ENCODE results near the gene TBC1D22A. TPM values are rescaled to one million over a fixed set of nuclear protein-coding genes. Genes with fewer than 3 reads are reported as not detected.

TBC1D22A gene
- total RNA-seq, 1 donor from 2014 or later, result 10.6 TPM

- H3K4me1 ChIP-seq, result no peaks in the 10 kb centered on the region
- no peaks in the 10 kb centered on the region for H3F3A ChIP-seq (ENCODE audit: low read depth)
- H3K4me2 ChIP-seq, result no peak overlapping the region
- H3K4me3 ChIP-seq, result no peak overlapping the region
- Mint-ChIP-seq H3K4me3 (no peak overlapping the region), H3K4me1 (no peaks in the 10 kb centered on the region), H3K27ac (peak overlapping the region; percentile 63), H3K27me3 (ENCODE audit: insufficient read depth, low read depth) (peaks cover 6% of the 10 kb centered on the region), H3K36me3 (peaks cover 4% of the 10 kb centered on the region), H3K9me3 (no peaks in the 10 kb centered on the region)
- no peaks in the 10 kb centered on the region for H3K27me3 ChIP-seq
- H4K20me1 ChIP-seq (ENCODE audit: low read depth), result no peaks in the 10 kb centered on the region
- H2AFZ ChIP-seq (replicated peaks), result no peak overlapping the region
- no peak for DNase-seq (ENCODE audit: low spot score)
- H3K27ac ChIP-seq, result no peak overlapping the region
- H3K9ac ChIP-seq, result no peak overlapping the region
- TF ChIP-seq EZH2phosphoT487 (IDR thresholded peaks at IDR 0.05), result no peak
- TF ChIP-seq CTCF (IDR thresholded peaks at IDR 0.05), result no peak
- no peak for TF ChIP-seq EZH2 (IDR thresholded peaks at IDR 0.05)
- H3K79me2 ChIP-seq (ENCODE audit: low read depth), result no peaks in the 10 kb centered on the region
- H3K36me3 ChIP-seq, result no peaks in the 10 kb centered on the region
- no peaks in the 10 kb centered on the region for H3K9me3 ChIP-seq (ENCODE audit: low read depth)
Measured at GRCh38 chr22:47172771-47173534, 410.5 kb downstream of the TBC1D22A start.

GRCh38 chr22:47173535-47174021 lies 411.1 kb downstream of the TBC1D22A start:
- peak overlapping the region; percentile 63 for H3K27ac Mint-ChIP-seq
- no peak overlapping the region for H3K4me3 Mint-ChIP-seq
- Histone ChIP-seq H3F3A (ENCODE audit: low read depth) (no peaks in the 10 kb centered on the region), H3K9ac (no peak overlapping the region), H3K4me2 (no peak overlapping the region), H3K4me1 (no peaks in the 10 kb centered on the region), H2AFZ (replicated peaks) (no peak overlapping the region), H3K27me3 (no peaks in the 10 kb centered on the region), H3K27ac (no peak overlapping the region), H3K9me3 (ENCODE audit: low read depth) (no peaks in the 10 kb centered on the region), H3K4me3 (no peak overlapping the region), H3K79me2 (ENCODE audit: low read depth) (no peaks in the 10 kb centered on the region), H4K20me1 (ENCODE audit: low read depth) (no peaks in the 10 kb centered on the region), H3K36me3 (no peaks in the 10 kb centered on the region)
- H3K9me3 Mint-ChIP-seq, result no peaks in the 10 kb centered on the region
- peaks cover 6% of the 10 kb centered on the region for H3K27me3 Mint-ChIP-seq (ENCODE audit: insufficient read depth, low read depth)
- no peak for DNase-seq (ENCODE audit: low spot score)
- TF ChIP-seq EZH2phosphoT487 (IDR thresholded peaks at IDR 0.05), result no peak
- peaks cover 4% of the 10 kb centered on the region for H3K36me3 Mint-ChIP-seq
- H3K4me1 Mint-ChIP-seq, result no peaks in the 10 kb centered on the region

DNA sequence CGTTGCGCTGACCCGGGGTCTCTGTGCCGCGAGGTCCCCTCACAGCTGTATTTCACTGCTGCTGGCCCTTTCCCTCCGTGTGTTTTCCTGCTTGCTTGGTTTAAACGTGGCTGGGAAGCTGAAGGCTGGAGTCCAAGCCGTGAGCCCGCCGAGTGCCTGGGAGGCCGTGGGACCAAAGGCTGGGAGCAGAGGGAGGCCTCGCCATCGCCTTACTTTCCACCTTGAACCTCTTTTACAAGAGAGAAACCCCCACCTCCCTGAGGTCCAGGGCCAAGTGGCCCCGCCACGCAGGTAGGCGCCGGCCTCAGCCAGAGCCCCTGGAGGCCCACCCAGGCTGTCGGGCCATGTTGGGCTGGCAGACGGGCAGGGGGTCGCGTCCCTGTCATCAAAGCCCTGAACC lies 411.6 kb downstream of the TBC1D22A start:
- no peak overlapping the region for H2AFZ ChIP-seq (replicated peaks)
- Mint-ChIP-seq H3K4me1 (no peaks in the 10 kb centered on the region), H3K27ac (no peak overlapping the region), H3K9me3 (no peaks in the 10 kb centered on the region), H3K36me3 (peaks cover 4% of the 10 kb centered on the region), H3K4me3 (no peak overlapping the region), H3K27me3 (ENCODE audit: insufficient read depth, low read depth) (peaks cover 6% of the 10 kb centered on the region)
- H3K9me3 ChIP-seq (ENCODE audit: low read depth), result no peaks in the 10 kb centered on the region
- H3K27ac ChIP-seq, result no peak overlapping the region
- DNase-seq (ENCODE audit: low spot score), result no peak
- TF ChIP-seq EZH2phosphoT487 (IDR thresholded peaks at IDR 0.05), result no peak
- TF ChIP-seq CTCF (IDR thresholded peaks at IDR 0.05), result no peak
- H3F3A ChIP-seq (ENCODE audit: low read depth), result no peaks in the 10 kb centered on the region
- no peak overlapping the region for H3K4me3 ChIP-seq
- no peak overlapping the region for H3K9ac ChIP-seq
- H3K79me2 ChIP-seq (ENCODE audit: low read depth), result no peaks in the 10 kb centered on the region
- H3K36me3 ChIP-seq, result no peaks in the 10 kb centered on the region
- H3K27me3 ChIP-seq, result no peaks in the 10 kb centered on the region
- H3K4me1 ChIP-seq, result no peaks in the 10 kb centered on the region
- no peak overlapping the region for H3K4me2 ChIP-seq
- H4K20me1 ChIP-seq (ENCODE audit: low read depth), result no peaks in the 10 kb centered on the region

- Histone ChIP-seq H2AFZ (replicated peaks) (no peak overlapping the region), H4K20me1 (ENCODE audit: low read depth) (no peaks in the 10 kb centered on the region), H3K4me2 (no peak overlapping the region), H3K4me1 (no peaks in the 10 kb centered on the region), H3K36me3 (no peaks in the 10 kb centered on the region), H3K79me2 (ENCODE audit: low read depth) (no peaks in the 10 kb centered on the region), H3K27me3 (no peaks in the 10 kb centered on the region), H3F3A (ENCODE audit: low read depth) (no peaks in the 10 kb centered on the region), H3K27ac (no peak overlapping the region), H3K9me3 (ENCODE audit: low read depth) (no peaks in the 10 kb centered on the region), H3K4me3 (no peak overlapping the region), H3K9ac (no peak overlapping the region)
- Mint-ChIP-seq H3K9me3 (no peaks in the 10 kb centered on the region), H3K27me3 (ENCODE audit: insufficient read depth, low read depth) (peaks cover 6% of the 10 kb centered on the region), H3K27ac (no peak overlapping the region), H3K4me1 (no peaks in the 10 kb centered on the region), H3K4me3 (no peak overlapping the region), H3K36me3 (peaks cover 4% of the 10 kb centered on the region)
- DNase-seq (ENCODE audit: low spot score), result no peak
- TF ChIP-seq CTCF (IDR thresholded peaks at IDR 0.05) (no peak), EZH2phosphoT487 (IDR thresholded peaks at IDR 0.05) (no peak), EZH2 (IDR thresholded peaks at IDR 0.05) (no peak)
Measured at GRCh38 chr22:47174671-47175112, 412.2 kb downstream of the TBC1D22A start.

Data from neural progenitor cell (in vitro differentiated cells).